Smooth muscle cell (in vitro differentiated cells): ENCODE results near the gene EFCAB12. TPM values are rescaled to one million over a fixed set of nuclear protein-coding genes. Genes with fewer than 3 reads are reported as not detected.

Source experiments
- DNase-seq: peaks from one replicate; lab custom pipeline; 2025; ENCODE audit not compliant: unreplicated experiment; lab: John Stamatoyannopoulos, UW
- H2AFZ ChIP-seq: fragments of 200-600 bp; sonication (generic); 2 replicates; pipeline ENCODE4 v1.6.0; 2016; ENCODE audit warnings: antibody characterized with exemption, low read depth, mild to moderate bottlenecking
- H3F3A ChIP-seq: fragments of 200-600 bp; sonication (generic); 2 replicates; pipeline ENCODE4 v1.6.0; 2017; ENCODE audit warnings: antibody characterized with exemption, low read depth
- H3K27ac ChIP-seq: fragments of 200-600 bp; sonication (generic); 2 replicates; pipeline ENCODE4 v1.5.1; 2016; ENCODE audit warnings: low read depth, mild to moderate bottlenecking
- H3K27me3 ChIP-seq: fragments of 200-600 bp; sonication (generic); 2 replicates; pipeline ENCODE4 v1.6.1; 2016; ENCODE audit warnings: low read depth, mild to moderate bottlenecking
- H3K36me3 ChIP-seq: fragments of 200-600 bp; sonication (generic); 2 replicates; pipeline ENCODE4 v1.5.1; 2016; ENCODE audit warnings: low read depth
- H3K4me1 ChIP-seq: fragments of 200-600 bp; sonication (generic); 2 replicates; pipeline ENCODE4 v1.5.1; 2016; ENCODE audit warnings: low read depth
- H3K4me2 ChIP-seq: fragments of 200-600 bp; sonication (generic); 2 replicates; pipeline ENCODE4 v1.6.0; 2016; ENCODE audit warnings: mild to moderate bottlenecking
- H3K4me3 ChIP-seq: fragments of 200-600 bp; sonication (generic); 2 replicates; pipeline ENCODE4 v1.5.1; 2016; ENCODE audit warnings: mild to moderate bottlenecking
- H3K79me2 ChIP-seq: fragments of 200-600 bp; sonication (generic); 2 replicates; pipeline ENCODE4 v1.6.0; 2016; ENCODE audit warnings: low read depth, mild to moderate bottlenecking
- H3K9ac ChIP-seq: fragments of 200-600 bp; sonication (generic); 2 replicates; pipeline ENCODE4 v1.6.0; 2016; ENCODE audit warnings: low read depth
- H3K9me3 ChIP-seq: fragments of 200-600 bp; sonication (generic); replicated peaks from 2 replicates; pipeline ENCODE4 v1.5.1; 2016; ENCODE audit warnings: low read depth
- H4K20me1 ChIP-seq: fragments of 200-600 bp; sonication (generic); 2 replicates; pipeline ENCODE4 v1.6.0; 2016; ENCODE audit warnings: low read depth
- CTCF ChIP-seq: fragments of 200-600 bp; sonication (generic); IDR thresholded peaks from 2 replicates; pipeline ENCODE4 v1.5.1; 2017; ENCODE audit warnings: borderline replicate concordance, mild to moderate bottlenecking, antibody characterized with exemption; ENCODE audit not compliant: insufficient read depth, poor library complexity, severe bottlenecking
- WGBS: methylation state at CpG from one replicate; pipeline ENCODE4 v1.1.7; 2016; ENCODE audit warnings: low lambda C conversion rate; 5-methylcytosine and 5-hydroxymethylcytosine counted together
- polyA plus RNA-seq: library from polyadenylated mRNA; unstranded; fragments of >200 nt; fragmentation: Nextera tagmentation; extraction: Ambion mirVana; gene quantifications from 2 replicates; pipeline ENCODE4 v1.2.1, GENCODE V29; 2016
- total RNA-seq: library from RNA; depleted of rRNA; stranded (reverse); fragments of >200 nt; gene quantifications from 2 replicates; pipeline ENCODE4 v1.2.3, GENCODE V29; 2014

Gene EFCAB12
- total and polyA plus RNA-seq, 2 experiments from 2014 or later = 0.09 TPM; not detected in 1

DNA sequence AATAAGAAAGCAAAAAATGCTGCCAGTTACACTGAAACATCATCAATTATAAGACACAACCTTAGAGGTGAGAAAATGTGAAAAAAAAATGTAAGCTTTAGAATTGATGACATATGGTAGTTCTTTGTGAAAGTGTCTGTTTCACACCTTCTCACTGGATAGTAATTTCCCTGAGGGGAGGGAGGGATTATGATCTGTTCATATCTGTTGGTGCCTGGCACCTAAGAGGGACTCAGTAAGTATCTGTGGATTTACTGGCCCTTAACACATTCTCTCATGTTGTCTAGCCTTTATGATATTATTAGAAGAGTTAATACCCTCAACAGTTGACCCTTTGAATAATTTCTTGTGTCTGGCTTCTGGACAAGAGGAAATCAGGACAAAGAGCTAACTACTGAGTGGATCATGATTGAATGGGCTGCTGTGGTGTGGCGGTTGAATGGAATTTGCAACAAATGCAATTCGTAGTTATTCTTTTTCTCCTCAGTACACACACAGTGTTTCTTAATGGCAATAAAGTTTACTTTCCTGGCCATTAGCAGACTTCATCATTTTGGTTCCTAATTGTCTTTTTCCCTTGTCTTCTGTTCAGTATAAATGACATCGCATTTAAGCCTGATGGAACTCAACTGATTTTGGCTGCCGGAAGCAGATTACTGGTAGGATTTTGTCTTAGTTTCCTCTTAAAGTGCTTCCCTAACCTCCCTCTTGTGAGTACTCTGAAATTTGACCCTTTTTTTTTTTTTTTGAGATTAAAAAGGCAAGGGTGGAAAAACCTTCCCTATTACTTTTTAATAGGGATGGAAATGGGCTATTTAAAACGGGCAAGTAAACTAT, 21.1 kb upstream of the EFCAB12 start:
- Histone ChIP-seq H4K20me1 (no peaks in the 10 kb centered on the region), H2AFZ (no peak overlapping the region), H3K79me2 (peaks cover 18% of the 10 kb centered on the region), H3K4me2 (no peak overlapping the region), H3K4me1 (peaks cover 20% of the 10 kb centered on the region), H3K27ac (no peak overlapping the region), H3K9me3 (no peaks in the 10 kb centered on the region), H3K4me3 (no peak overlapping the region), H3K27me3 (no peaks in the 10 kb centered on the region), H3K36me3 (no peaks in the 10 kb centered on the region), H3K9ac (no peak overlapping the region), H3F3A (no peaks in the 10 kb centered on the region)
- TF ChIP-seq CTCF = no peak
- no peak for DNase-seq
- WGBS = 47% methylated on average over 5 of the region's 5 CpGs

DNA sequence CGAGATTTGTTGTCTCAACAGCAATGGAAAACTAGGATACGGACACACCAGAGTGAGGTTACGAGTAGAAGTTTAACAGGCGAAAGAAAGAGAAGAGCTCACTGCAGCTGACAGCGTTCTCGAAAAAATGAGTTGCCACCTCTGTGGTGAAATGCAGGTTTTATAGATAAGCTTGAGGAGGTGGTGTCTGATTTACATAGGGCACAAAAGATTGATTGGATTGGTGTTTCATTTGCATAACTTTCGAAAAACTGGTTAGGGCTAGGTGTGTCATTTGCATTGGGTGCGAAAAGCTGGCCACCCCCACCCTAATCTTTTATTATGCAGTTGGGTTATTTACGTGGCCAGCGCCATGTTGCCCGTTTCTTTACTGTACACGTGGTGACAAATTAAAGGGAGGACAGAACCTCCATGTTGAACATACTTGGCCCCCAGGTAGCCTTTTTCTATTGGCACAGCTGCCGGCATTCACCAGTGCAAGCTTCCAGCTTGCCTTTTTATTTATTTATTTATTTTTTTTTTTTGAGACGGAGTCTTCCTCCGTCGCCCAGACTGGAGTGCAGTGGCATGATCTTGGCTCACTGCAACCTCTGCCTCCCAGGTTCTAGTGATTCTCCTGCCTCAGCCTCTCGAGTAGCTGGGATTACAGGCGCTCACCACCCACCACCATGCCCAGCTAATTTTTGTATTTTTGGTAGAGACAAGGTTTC, 19.9 kb upstream of the EFCAB12 start:
- no peak for TF ChIP-seq CTCF
- H3K36me3 ChIP-seq = no peaks in the 10 kb centered on the region
- no peaks in the 10 kb centered on the region for H3F3A ChIP-seq
- peaks cover 21% of the 10 kb centered on the region for H3K79me2 ChIP-seq
- H2AFZ ChIP-seq = no peak overlapping the region
- 79% methylated on average over 18 of the region's 18 CpGs for WGBS
- no peak overlapping the region for H3K4me3 ChIP-seq
- no peaks in the 10 kb centered on the region for H4K20me1 ChIP-seq
- H3K27me3 ChIP-seq = no peaks in the 10 kb centered on the region
- H3K27ac ChIP-seq = no peak overlapping the region
- no peak overlapping the region for H3K4me2 ChIP-seq
- H3K4me1 ChIP-seq = peaks cover 20% of the 10 kb centered on the region
- H3K9ac ChIP-seq = no peak overlapping the region
- no peaks in the 10 kb centered on the region for H3K9me3 ChIP-seq
- no peak for DNase-seq

GRCh38 chr3:129446926-129447325, 18.5 kb upstream of the EFCAB12 start:
- Histone ChIP-seq H3K4me1 (peaks cover 24% of the 10 kb centered on the region), H2AFZ (no peak overlapping the region), H3K9me3 (no peaks in the 10 kb centered on the region), H3K27me3 (no peaks in the 10 kb centered on the region), H3K79me2 (peaks cover 33% of the 10 kb centered on the region), H3K36me3 (no peaks in the 10 kb centered on the region), H3K4me2 (no peak overlapping the region), H3K27ac (no peak overlapping the region), H3K9ac (no peak overlapping the region), H3F3A (no peaks in the 10 kb centered on the region), H3K4me3 (no peak overlapping the region), H4K20me1 (no peaks in the 10 kb centered on the region)
- 80% methylated on average over 1 of the region's 1 CpG for WGBS
- TF ChIP-seq CTCF = no peak
- DNase-seq = no peak
